ENCODE data around the gene RPGR. TPM values are rescaled to one million over a fixed set of nuclear protein-coding genes. Genes with fewer than 3 reads are reported as not detected.

RPGR gene
- total RNA-seq, 2 experiments from 2014 or later: 5.3 to 5.9 TPM

GRCh38 chrX:38315186-38315585 lies 12.1 kb downstream of the RPGR start:
- POLR2A ChIA-PET: no interaction called here

GRCh38 chrX:38313190-38313589 lies 14.1 kb downstream of the RPGR start:
- Mint-ChIP-seq H3K4me1 (no peaks in the 10 kb centered on the region), H3K9me3 (no peaks in the 10 kb centered on the region), H3K27ac (no peak overlapping the region), H3K27me3 (no peaks in the 10 kb centered on the region), H3K36me3 (ENCODE audit: low read depth) (no peaks in the 10 kb centered on the region), H3K4me3 (no peak overlapping the region)
- CTCF ChIA-PET: no interaction called here
- POLR2A ChIA-PET: no interaction called here
- no peak for DNase-seq

More at GRCh38 chrX:38315186-38315585, 12.1 kb downstream of the RPGR start:
- H3K4me1 Mint-ChIP-seq: no peaks in the 10 kb centered on the region
- no peak overlapping the region for H3K4me3 Mint-ChIP-seq
- CTCF ChIA-PET: no interaction called here
- DNase-seq: no peak
- H3K9me3 Mint-ChIP-seq: no peaks in the 10 kb centered on the region
- H3K36me3 Mint-ChIP-seq (ENCODE audit: low read depth): peaks cover under 1% of the 10 kb centered on the region
- no peak overlapping the region for H3K27ac Mint-ChIP-seq
- no peaks in the 10 kb centered on the region for H3K27me3 Mint-ChIP-seq

- ChIA-PET POLR2A (no interaction called here), CTCF (no interaction called here)
- no peak overlapping the region for H3K27ac Mint-ChIP-seq
- no peaks in the 10 kb centered on the region for H3K9me3 Mint-ChIP-seq
- no peak overlapping the region for H3K4me3 Mint-ChIP-seq
- H3K27me3 Mint-ChIP-seq: no peaks in the 10 kb centered on the region
- no peak for DNase-seq
- no peaks in the 10 kb centered on the region for H3K36me3 Mint-ChIP-seq (ENCODE audit: low read depth)
- H3K4me1 Mint-ChIP-seq: no peaks in the 10 kb centered on the region
Observed at GRCh38 chrX:38312436-38312835, 14.9 kb downstream of the RPGR start.

- Mint-ChIP-seq H3K27me3 (no peaks in the 10 kb centered on the region), H3K36me3 (ENCODE audit: low read depth) (no peaks in the 10 kb centered on the region), H3K4me3 (no peak overlapping the region), H3K27ac (no peak overlapping the region), H3K4me1 (no peaks in the 10 kb centered on the region), H3K9me3 (no peaks in the 10 kb centered on the region)
- ChIA-PET CTCF (no interaction called here), POLR2A (no interaction called here)
- no peak for DNase-seq
Observed at GRCh38 chrX:38311743-38312142, 15.6 kb downstream of the RPGR start.

GRCh38 chrX:38305971-38306370 lies 21.3 kb downstream of the RPGR start:
- DNase-seq: no peak
- Mint-ChIP-seq H3K4me1 (no peaks in the 10 kb centered on the region), H3K27me3 (no peaks in the 10 kb centered on the region), H3K9me3 (no peaks in the 10 kb centered on the region), H3K36me3 (ENCODE audit: low read depth) (no peaks in the 10 kb centered on the region), H3K4me3 (no peak overlapping the region), H3K27ac (no peak overlapping the region)
- ChIA-PET POLR2A (no interaction called here), CTCF (no interaction called here)

- H3K27ac Mint-ChIP-seq: no peak overlapping the region
- H3K4me1 Mint-ChIP-seq: no peaks in the 10 kb centered on the region
- H3K9me3 Mint-ChIP-seq: no peaks in the 10 kb centered on the region
- no peak for DNase-seq
- CTCF ChIA-PET: interaction anchor here (0.9 kb wide), 1 partner anchor 26 kb away, joined by 3 read pairs; no protein-coding TSS in a partner anchor
- POLR2A ChIA-PET: no interaction called here
- H3K4me3 Mint-ChIP-seq: no peak overlapping the region
- no peaks in the 10 kb centered on the region for H3K36me3 Mint-ChIP-seq (ENCODE audit: low read depth)
- no peaks in the 10 kb centered on the region for H3K27me3 Mint-ChIP-seq
Observed at GRCh38 chrX:38304010-38304409, 23.3 kb downstream of the RPGR start.

- H3K4me3 Mint-ChIP-seq: no peak overlapping the region
- H3K27me3 Mint-ChIP-seq: no peaks in the 10 kb centered on the region
- ChIA-PET POLR2A (no interaction called here), CTCF (interaction anchor here (1.8 kb wide), 1 partner anchor 33 kb away, joined by 5 read pairs; the partner anchor contains the start of gene RPGR)
- no peaks in the 10 kb centered on the region for H3K36me3 Mint-ChIP-seq (ENCODE audit: low read depth)
- H3K9me3 Mint-ChIP-seq: no peaks in the 10 kb centered on the region
- DNase-seq: no peak
- no peak overlapping the region for H3K27ac Mint-ChIP-seq
- H3K4me1 Mint-ChIP-seq: no peaks in the 10 kb centered on the region
Observed at GRCh38 chrX:38293741-38294140, 33.6 kb downstream of the RPGR start.

GRCh38 chrX:38287674-38288073 lies 39.6 kb downstream of the RPGR start:
- no peak for DNase-seq
- ChIA-PET CTCF (interaction anchor here (0.6 kb wide), 1 partner anchor 643 kb away, joined by 3 read pairs; no protein-coding TSS in a partner anchor), POLR2A (no interaction called here)
- Mint-ChIP-seq H3K36me3 (ENCODE audit: low read depth) (no peaks in the 10 kb centered on the region), H3K4me1 (no peaks in the 10 kb centered on the region), H3K27me3 (no peaks in the 10 kb centered on the region), H3K9me3 (no peaks in the 10 kb centered on the region), H3K27ac (no peak overlapping the region), H3K4me3 (no peak overlapping the region)

GRCh38 chrX:38285649-38286048 lies 41.7 kb downstream of the RPGR start:
- Mint-ChIP-seq H3K27me3 (no peaks in the 10 kb centered on the region), H3K36me3 (ENCODE audit: low read depth) (no peaks in the 10 kb centered on the region), H3K4me3 (no peak overlapping the region), H3K27ac (no peak overlapping the region), H3K9me3 (no peaks in the 10 kb centered on the region), H3K4me1 (no peaks in the 10 kb centered on the region)
- ChIA-PET CTCF (no interaction called here), POLR2A (no interaction called here)
- no peak for DNase-seq

GRCh38 chrX:38282049-38282448 lies 45.3 kb downstream of the RPGR start:
- ChIA-PET POLR2A (no interaction called here), CTCF (interaction anchor here (1.3 kb wide), 1 partner anchor 45 kb away, joined by 3 read pairs; the partner anchor contains the start of gene RPGR)
- DNase-seq: no peak
- H3K27ac Mint-ChIP-seq: no peak overlapping the region
- H3K36me3 Mint-ChIP-seq (ENCODE audit: low read depth): no peaks in the 10 kb centered on the region
- no peaks in the 10 kb centered on the region for H3K27me3 Mint-ChIP-seq
- no peak overlapping the region for H3K4me3 Mint-ChIP-seq
- no peaks in the 10 kb centered on the region for H3K4me1 Mint-ChIP-seq
- H3K9me3 Mint-ChIP-seq: no peaks in the 10 kb centered on the region

- CTCF ChIA-PET: no interaction called here
- H3K27me3 Mint-ChIP-seq: no peaks in the 10 kb centered on the region
- no peak for DNase-seq
- H3K4me3 Mint-ChIP-seq: no peak overlapping the region
- POLR2A ChIA-PET: no interaction called here
- no peaks in the 10 kb centered on the region for H3K4me1 Mint-ChIP-seq
- no peaks in the 10 kb centered on the region for H3K36me3 Mint-ChIP-seq (ENCODE audit: low read depth)
- H3K27ac Mint-ChIP-seq: no peak overlapping the region
- H3K9me3 Mint-ChIP-seq: no peaks in the 10 kb centered on the region
Observed at GRCh38 chrX:38279188-38279587, 48.1 kb downstream of the RPGR start.

GRCh38 chrX:38278682-38279081 lies 48.6 kb downstream of the RPGR start:
- Mint-ChIP-seq H3K4me1 (no peaks in the 10 kb centered on the region), H3K9me3 (no peaks in the 10 kb centered on the region), H3K4me3 (no peak overlapping the region), H3K36me3 (ENCODE audit: low read depth) (no peaks in the 10 kb centered on the region), H3K27me3 (no peaks in the 10 kb centered on the region), H3K27ac (no peak overlapping the region)
- ChIA-PET POLR2A (no interaction called here), CTCF (interaction anchor here (1.1 kb wide), 1 partner anchor 11 kb away, joined by 3 read pairs; no protein-coding TSS in a partner anchor)
- no peak for DNase-seq

- Mint-ChIP-seq H3K9me3 (no peaks in the 10 kb centered on the region), H3K36me3 (ENCODE audit: low read depth) (no peaks in the 10 kb centered on the region), H3K27ac (no peak overlapping the region), H3K27me3 (no peaks in the 10 kb centered on the region), H3K4me1 (no peaks in the 10 kb centered on the region), H3K4me3 (no peak overlapping the region)
- no peak for DNase-seq
- POLR2A ChIA-PET: no interaction called here
- CTCF ChIA-PET: interaction anchor here (0.8 to 1.1 kb wide), 2 partner anchors 10 to 26 kb away, joined by 3 read pairs; no protein-coding TSS in a partner anchor
Observed at GRCh38 chrX:38277802-38278201, 49.5 kb downstream of the RPGR start.

GRCh38 chrX:38277136-38277535 lies 50.2 kb downstream of the RPGR start:
- H3K27me3 Mint-ChIP-seq: no peaks in the 10 kb centered on the region
- no peak for DNase-seq
- H3K9me3 Mint-ChIP-seq: no peaks in the 10 kb centered on the region
- POLR2A ChIA-PET: no interaction called here
- H3K27ac Mint-ChIP-seq: no peak overlapping the region
- H3K36me3 Mint-ChIP-seq (ENCODE audit: low read depth): no peaks in the 10 kb centered on the region
- H3K4me1 Mint-ChIP-seq: no peaks in the 10 kb centered on the region
- CTCF ChIA-PET: no interaction called here
- no peak overlapping the region for H3K4me3 Mint-ChIP-seq

All from activated CD4-positive, alpha-beta T cell treated with anti-CD3 and anti-CD28 coated beads, Interleukin-2, amount 10 ng/mL, durations not matched to agents 7 days and 5 days (primary cell).